DOHH2 (cell line): Measurements from ENCODE around the gene SMAD3.

Experiments used
- H3F3A ChIP-seq: fragments of 200-600 bp; sonication (generic), shearing (Covaris generic); 2 replicates; pipeline ENCODE4 v1.6.0; 2016; ENCODE audit warnings: antibody characterized with exemption, mild to moderate bottlenecking; ENCODE audit not compliant: control insufficient read depth, insufficient read depth
- H3K27ac ChIP-seq: fragments of 200-600 bp; sonication (generic); 2 replicates; pipeline ENCODE4 v1.5.1; 2014; ENCODE audit warnings: low read depth, mild to moderate bottlenecking, low read length, moderate library complexity
- H3K27me3 ChIP-seq: fragments of 200-600 bp; sonication (generic); 2 replicates; pipeline ENCODE4 v1.6.1; 2014; ENCODE audit warnings: mild to moderate bottlenecking, low read length, mixed read lengths; ENCODE audit not compliant: control insufficient read depth
- H3K36me3 ChIP-seq: fragments of 200-600 bp; sonication (generic); 2 replicates; pipeline ENCODE4 v1.6.1; 2014; ENCODE audit warnings: mild to moderate bottlenecking, low read length, moderate library complexity, mixed read lengths; ENCODE audit not compliant: control insufficient read depth
- H3K4me1 ChIP-seq: fragments of 200-600 bp; sonication (generic); 2 replicates; pipeline ENCODE4 v1.6.1; 2014; ENCODE audit warnings: mild to moderate bottlenecking, low read length, mixed read lengths; ENCODE audit not compliant: control insufficient read depth
- H3K4me2 ChIP-seq: fragments of 200-600 bp; sonication (generic); 2 replicates; pipeline ENCODE4 v1.6.0; 2014; ENCODE audit warnings: mild to moderate bottlenecking, low read length, moderate library complexity
- H3K4me3 ChIP-seq: fragments of 200-600 bp; sonication (generic); 2 replicates; pipeline ENCODE4 v1.5.1; 2014; ENCODE audit warnings: mild to moderate bottlenecking, low read length, mixed read lengths
- H3K79me2 ChIP-seq: fragments of 200-600 bp; sonication (generic); 2 replicates; pipeline ENCODE4 v1.6.1; 2014; ENCODE audit warnings: mild to moderate bottlenecking, low read length, mixed read lengths; ENCODE audit not compliant: control insufficient read depth
- H3K9me2 ChIP-seq: fragments of 200-600 bp; sonication (generic); replicated peaks from 2 replicates; pipeline ENCODE4 v1.6.1; 2014; ENCODE audit warnings: mild to moderate bottlenecking, low read length, mixed read lengths; ENCODE audit not compliant: control insufficient read depth
- H3K9me3 ChIP-seq: fragments of 200-600 bp; sonication (generic); 2 replicates; pipeline ENCODE4 v1.6.1; 2014; ENCODE audit warnings: antibody characterized with exemption, low read length, mixed read lengths; ENCODE audit not compliant: control insufficient read depth, insufficient read depth
- H4K20me1 ChIP-seq: fragments of 200-600 bp; sonication (generic); 2 replicates; pipeline ENCODE4 v1.6.0; 2014; ENCODE audit warnings: low read depth, mild to moderate bottlenecking, antibody characterized with exemption, low read length, moderate library complexity; ENCODE audit not compliant: control insufficient read depth, insufficient read depth
- CTCF ChIP-seq: fragments of 200-600 bp; sonication (generic); IDR thresholded peaks from one replicate; pipeline ENCODE4 v1.5.1; 2014; ENCODE audit warnings: antibody characterized with exemption, mild to moderate bottlenecking, low read depth, low read length; ENCODE audit not compliant: poor library complexity, severe bottlenecking
- EZH2phosphoT487 ChIP-seq: fragments of 200-600 bp; sonication (generic); IDR thresholded peaks from 2 replicates; pipeline ENCODE4 v1.6.1; 2017; ENCODE audit warnings: borderline replicate concordance, mild to moderate bottlenecking, antibody characterized with exemption, low read length, moderate library complexity, mixed read lengths

The SMAD3 gene

GRCh38 chr15:67116742-67117141, 51.3 kb downstream of the SMAD3 start:
- Histone ChIP-seq H3K4me2 (peak overlapping the region; percentile 23), H3K27me3 (no peaks in the 10 kb centered on the region), H4K20me1 (0 out of 2 replicates have a peak, but pooled peaks cover 4% of the 10 kb centered on the region), H3K79me2 (peaks cover 33% of the 10 kb centered on the region), H3K4me3 (peak overlapping the region; percentile 2; the same call in 1 of the 2 replicates), H3F3A (no peaks in the 10 kb centered on the region), H3K27ac (no peak overlapping the region), H3K9me3 (no peaks in the 10 kb centered on the region), H3K36me3 (no peaks in the 10 kb centered on the region), H3K4me1 (peaks cover 71% of the 10 kb centered on the region), H3K9me2 (no peaks in the 10 kb centered on the region)
- TF ChIP-seq CTCF (no peak), EZH2phosphoT487 (no peak)

- Histone ChIP-seq H3K27ac (no peak overlapping the region), H3K4me3 (peak overlapping the region; percentile 2; the same call in 1 of the 2 replicates), H3F3A (no peaks in the 10 kb centered on the region)
These were observed 52.0 kb downstream of the SMAD3 start for GRCh38 chr15:67117370-67117769.

GRCh38 chr15:67118808-67119207, 53.4 kb downstream of the SMAD3 start:
- Histone ChIP-seq H4K20me1 (0 out of 2 replicates have a peak, but pooled peaks cover 4% of the 10 kb centered on the region), H3K9me2 (no peaks in the 10 kb centered on the region), H3K4me3 (no peak overlapping the region), H3K36me3 (no peaks in the 10 kb centered on the region), H3K4me2 (no peak overlapping the region), H3F3A (no peaks in the 10 kb centered on the region), H3K4me1 (peaks cover 67% of the 10 kb centered on the region), H3K27ac (no peak overlapping the region), H3K79me2 (peaks cover 34% of the 10 kb centered on the region), H3K9me3 (no peaks in the 10 kb centered on the region), H3K27me3 (no peaks in the 10 kb centered on the region)
- TF ChIP-seq CTCF (no peak), EZH2phosphoT487 (no peak)

More at GRCh38 chr15:67117370-67117769, 52.0 kb downstream of the SMAD3 start:
- no peak for TF ChIP-seq EZH2phosphoT487
- no peak for TF ChIP-seq CTCF
- Histone ChIP-seq H3K27me3 (no peaks in the 10 kb centered on the region), H3K9me2 (no peaks in the 10 kb centered on the region), H4K20me1 (0 out of 2 replicates have a peak, but pooled peaks cover 4% of the 10 kb centered on the region), H3K36me3 (no peaks in the 10 kb centered on the region), H3K79me2 (peaks cover 34% of the 10 kb centered on the region), H3K4me1 (peaks cover 72% of the 10 kb centered on the region), H3K4me2 (peak overlapping the region; percentile 23), H3K9me3 (no peaks in the 10 kb centered on the region)
